OCI-LY3 (cell line): ENCODE measurements around the gene PPP1CB.

Source experiments
- H2AFZ ChIP-seq: fragments of 200-600, 300-600 bp; shearing (Covaris generic); 2 replicates; pipeline ENCODE4 v1.6.0; 2014; ENCODE audit warnings: antibody characterized with exemption, low read depth, low read length
- H3K27ac ChIP-seq: fragments of 200-600, 300-600 bp; sonication (generic); 2 replicates; pipeline ENCODE4 v1.5.1; 2014; ENCODE audit warnings: mild to moderate bottlenecking, low read length, moderate library complexity, mixed read lengths
- H3K27me3 ChIP-seq: fragments of 200-600, 300-600 bp; sonication (generic); 2 replicates; pipeline ENCODE4 v1.6.1; 2014; ENCODE audit warnings: low read depth, low read length, mixed read lengths
- H3K36me3 ChIP-seq: fragments of 200-600, 300-600 bp; sonication (generic); replicated peaks from 2 replicates; pipeline ENCODE3; 2014; ENCODE audit warnings: low read depth, low read length, mixed read lengths
- H3K4me1 ChIP-seq: fragments of 300-600, 200-600 bp; sonication (generic); 2 replicates; pipeline ENCODE4 v1.6.1; 2014; ENCODE audit warnings: low read length, mixed read lengths
- H3K4me2 ChIP-seq: fragments of 200-600, 300-600 bp; sonication (generic); 2 replicates; pipeline ENCODE4 v1.6.1; 2014; ENCODE audit warnings: low read length, mixed read lengths
- H3K4me3 ChIP-seq: fragments of 300-600, 200-600 bp; sonication (generic); 2 replicates; pipeline ENCODE4 v1.5.1; 2014; ENCODE audit warnings: antibody characterized with exemption, mild to moderate bottlenecking, low read length, moderate library complexity
- H3K79me2 ChIP-seq: fragments of 300-600, 200-600 bp; shearing (Covaris generic); 2 replicates; pipeline ENCODE4 v1.6.1; 2014; ENCODE audit warnings: mild to moderate bottlenecking, low read length, mixed read lengths
- H3K9ac ChIP-seq: fragments of 300-600, 200-600 bp; shearing (Covaris generic); 2 replicates; pipeline ENCODE4 v1.6.0; 2014; ENCODE audit warnings: mild to moderate bottlenecking, low read length, moderate library complexity
- H3K9me3 ChIP-seq: fragments of 200-600, 300-600 bp; shearing (Covaris generic); 2 replicates; pipeline ENCODE4 v1.6.1; 2014; ENCODE audit warnings: low read length, mixed read lengths; ENCODE audit not compliant: insufficient read depth
- H4K20me1 ChIP-seq: fragments of 200-600, 300-600 bp; sonication (generic); 2 replicates; pipeline ENCODE4 v1.6.1; 2016; ENCODE audit warnings: low read length, mixed read lengths; ENCODE audit not compliant: insufficient read depth
- EZH2phosphoT487 ChIP-seq: fragments of 200-600 bp; shearing (Covaris generic); IDR thresholded peaks from 2 replicates; pipeline ENCODE4 v1.6.1; 2018; ENCODE audit warnings: antibody characterized with exemption, mixed run types, low read depth
- TF ChIP-seq, protein P1 (sequence below): fragments of 200-600, 300-600 bp; sonication (generic); IDR thresholded peaks from 2 replicates; pipeline ENCODE4 v1.5.1; 2014; ENCODE audit warnings: antibody characterized with exemption, low read length, low read depth

The PPP1CB gene

DNA sequence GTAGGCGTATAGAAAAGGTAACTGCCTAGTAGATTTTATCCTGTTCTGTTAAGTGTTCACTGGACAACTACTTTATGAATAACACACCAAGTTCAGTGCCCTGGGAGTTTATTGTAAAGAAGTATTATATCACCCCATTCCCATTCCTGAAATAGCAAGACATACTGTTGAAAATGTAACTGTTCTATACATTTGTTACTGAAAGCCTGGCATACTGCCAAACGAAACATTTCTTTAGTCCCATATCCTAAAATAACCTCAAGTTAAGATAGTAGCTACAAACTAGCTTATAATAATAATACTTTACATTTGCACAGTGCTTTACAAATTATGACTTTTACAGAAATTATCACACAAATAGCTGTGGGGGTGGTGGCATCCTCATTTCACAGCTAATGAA, 84.2 kb downstream of the PPP1CB start:
- TF ChIP-seq, protein P1, sequence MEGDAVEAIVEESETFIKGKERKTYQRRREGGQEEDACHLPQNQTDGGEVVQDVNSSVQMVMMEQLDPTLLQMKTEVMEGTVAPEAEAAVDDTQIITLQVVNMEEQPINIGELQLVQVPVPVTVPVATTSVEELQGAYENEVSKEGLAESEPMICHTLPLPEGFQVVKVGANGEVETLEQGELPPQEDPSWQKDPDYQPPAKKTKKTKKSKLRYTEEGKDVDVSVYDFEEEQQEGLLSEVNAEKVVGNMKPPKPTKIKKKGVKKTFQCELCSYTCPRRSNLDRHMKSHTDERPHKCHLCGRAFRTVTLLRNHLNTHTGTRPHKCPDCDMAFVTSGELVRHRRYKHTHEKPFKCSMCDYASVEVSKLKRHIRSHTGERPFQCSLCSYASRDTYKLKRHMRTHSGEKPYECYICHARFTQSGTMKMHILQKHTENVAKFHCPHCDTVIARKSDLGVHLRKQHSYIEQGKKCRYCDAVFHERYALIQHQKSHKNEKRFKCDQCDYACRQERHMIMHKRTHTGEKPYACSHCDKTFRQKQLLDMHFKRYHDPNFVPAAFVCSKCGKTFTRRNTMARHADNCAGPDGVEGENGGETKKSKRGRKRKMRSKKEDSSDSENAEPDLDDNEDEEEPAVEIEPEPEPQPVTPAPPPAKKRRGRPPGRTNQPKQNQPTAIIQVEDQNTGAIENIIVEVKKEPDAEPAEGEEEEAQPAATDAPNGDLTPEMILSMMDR, result no peak
- TF ChIP-seq EZH2phosphoT487, result no peak
- no peak overlapping the region for H2AFZ ChIP-seq
- no peak overlapping the region for H3K4me2 ChIP-seq

DNA sequence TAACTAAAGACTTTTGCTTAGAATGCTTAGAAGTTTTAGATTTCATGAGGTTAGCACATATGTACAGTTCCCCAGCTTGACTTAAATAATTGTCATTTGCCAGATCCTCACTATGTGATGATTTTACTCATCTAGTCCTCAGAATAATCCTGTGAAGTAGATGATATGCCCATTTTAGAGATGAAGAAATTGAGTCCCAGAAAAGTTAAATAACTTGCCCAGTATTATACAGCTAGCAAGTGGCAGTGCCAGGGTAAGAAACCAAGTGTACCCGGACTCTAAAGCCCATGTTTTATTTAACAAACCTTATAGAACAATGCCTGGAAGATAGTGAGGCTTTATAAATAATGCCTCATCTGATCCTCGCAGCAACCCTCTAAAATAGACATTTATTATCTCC, 87.3 kb downstream of the PPP1CB start:
- TF ChIP-seq, protein P1, result no peak
- TF ChIP-seq EZH2phosphoT487, result no peak

More for the DNA sequence above, 84.2 kb downstream of the PPP1CB start:
- no peaks in the 10 kb centered on the region for H3K27me3 ChIP-seq
- peaks cover 4% of the 10 kb centered on the region; the same call in 1 of the 2 replicates for H3K4me1 ChIP-seq
- no peak overlapping the region for H3K27ac ChIP-seq
- peaks cover 3% of the 10 kb centered on the region for H3K36me3 ChIP-seq
- no peaks in the 10 kb centered on the region for H3K79me2 ChIP-seq
- H4K20me1 ChIP-seq, result no peaks in the 10 kb centered on the region
- no peaks in the 10 kb centered on the region for H3K9me3 ChIP-seq
- H3K9ac ChIP-seq, result no peak overlapping the region
- no peak overlapping the region for H3K4me3 ChIP-seq

DNA sequence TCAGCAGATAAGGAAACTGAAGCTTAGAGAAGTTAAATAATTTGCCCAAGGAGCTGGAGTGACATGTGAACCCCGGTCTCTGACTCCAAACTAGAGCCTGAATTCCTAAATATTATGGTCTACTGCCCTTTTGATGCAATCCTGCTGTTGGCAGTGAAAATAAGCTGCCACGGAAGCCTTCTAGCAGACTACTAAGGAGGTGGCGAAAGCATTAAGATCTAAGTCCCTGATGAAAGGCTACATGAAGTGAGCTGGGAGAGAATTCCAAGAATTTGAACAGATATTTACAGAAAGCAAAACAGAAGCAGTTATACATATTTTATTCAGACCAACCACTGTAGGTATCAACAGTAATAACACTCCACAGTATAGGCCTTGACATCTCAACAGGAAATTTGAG, 90.4 kb downstream of the PPP1CB start:
- Histone ChIP-seq H3K9me3 (no peaks in the 10 kb centered on the region), H3K27ac (no peak overlapping the region), H3K4me1 (no peaks in the 10 kb centered on the region), H2AFZ (no peak overlapping the region), H3K9ac (no peak overlapping the region), H3K4me2 (no peak overlapping the region), H3K79me2 (no peaks in the 10 kb centered on the region), H3K4me3 (no peak overlapping the region), H3K27me3 (no peaks in the 10 kb centered on the region), H3K36me3 (peaks cover 4% of the 10 kb centered on the region), H4K20me1 (no peaks in the 10 kb centered on the region)
- TF ChIP-seq EZH2phosphoT487, result no peak
- TF ChIP-seq, protein P1, result no peak

More for the DNA sequence above, 87.3 kb downstream of the PPP1CB start:
- no peak overlapping the region for H3K27ac ChIP-seq
- no peak overlapping the region for H3K9ac ChIP-seq
- H3K36me3 ChIP-seq, result peaks cover 4% of the 10 kb centered on the region
- H3K9me3 ChIP-seq, result no peaks in the 10 kb centered on the region
- H4K20me1 ChIP-seq, result no peaks in the 10 kb centered on the region
- H3K4me2 ChIP-seq, result no peak overlapping the region
- peaks cover 4% of the 10 kb centered on the region; the same call in 1 of the 2 replicates for H3K4me1 ChIP-seq
- no peaks in the 10 kb centered on the region for H3K79me2 ChIP-seq
- H2AFZ ChIP-seq, result no peak overlapping the region
- H3K27me3 ChIP-seq, result no peaks in the 10 kb centered on the region
- H3K4me3 ChIP-seq, result no peak overlapping the region
